ENCODE measurements around the gene AKR1B1.
"Not testable (repeated sequence)": the region's sequence is repeated elsewhere in the genome, so short reads cannot be mapped to it uniquely, and the experiment has no call there.

Gene AKR1B1

DNA sequence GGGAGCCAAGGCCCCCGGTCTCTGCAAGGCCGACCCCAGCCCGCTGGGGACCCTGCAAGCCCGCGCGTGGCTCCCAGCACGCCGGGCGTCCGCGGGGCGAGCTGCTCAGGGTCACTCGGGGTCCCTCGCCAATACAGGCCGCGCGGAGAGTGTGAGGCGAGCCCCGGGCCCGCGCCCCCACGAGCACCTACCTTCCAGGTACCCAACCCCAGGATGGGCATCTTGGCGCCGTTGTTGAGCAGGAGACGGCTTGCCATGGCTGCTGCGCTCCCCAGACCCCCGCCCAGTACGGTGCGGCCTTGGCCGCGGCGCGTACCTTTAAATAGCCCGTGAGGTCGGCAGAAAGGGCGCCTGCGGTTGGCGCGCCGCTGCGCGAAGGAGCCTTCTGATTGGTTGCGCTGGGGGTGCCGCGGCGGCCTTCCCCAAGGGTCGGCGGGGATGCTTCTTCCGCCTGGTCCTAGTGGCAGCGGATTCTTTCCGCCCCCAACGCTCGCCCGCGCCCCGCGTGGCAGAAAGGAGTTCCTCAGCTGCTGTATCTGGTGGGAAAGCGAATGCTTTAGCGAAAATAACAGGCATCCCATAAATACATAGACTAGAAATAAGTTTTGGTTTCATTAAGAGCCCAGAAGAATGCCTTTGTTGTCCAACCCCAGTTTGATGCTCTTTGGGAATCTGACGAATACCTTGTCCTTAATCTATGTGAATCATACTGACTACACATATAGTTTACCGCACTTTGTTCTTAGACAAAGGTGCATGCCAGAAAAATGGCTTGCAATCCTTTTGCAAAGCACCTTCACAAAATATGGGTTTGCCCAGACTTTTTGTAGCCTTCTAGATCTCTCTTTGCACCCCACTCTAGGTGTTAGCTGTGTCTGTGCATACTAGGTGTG is at the start of gene AKR1B1:
AKR1B1 (minus strand) TSS at position 295 of the 893 bp plus-strand sequence; CDS start at position 257, 38 bp downstream.
- peak; percentile 91 for DNase-seq

DNA sequence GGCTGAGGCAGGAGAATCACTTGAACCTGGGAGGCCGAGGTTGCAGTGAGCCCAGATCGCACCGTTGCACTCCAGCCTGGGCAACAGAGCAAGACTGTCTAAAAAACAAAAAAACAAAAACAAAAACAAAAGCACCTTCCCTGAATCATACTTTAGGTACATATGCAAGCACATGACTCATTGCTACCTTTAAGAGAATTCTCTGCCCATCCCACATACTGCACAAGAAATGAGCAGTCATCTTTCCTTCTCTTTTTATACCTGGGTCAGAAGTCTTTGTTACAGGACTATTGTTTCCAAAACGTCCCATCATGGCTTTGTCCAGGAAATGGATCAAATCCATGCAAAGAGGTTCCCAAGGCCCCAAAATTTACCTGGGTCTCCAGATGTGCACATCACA is 47.0 kb upstream of the AKR1B1 start:
- no peak for DNase-seq

DNA sequence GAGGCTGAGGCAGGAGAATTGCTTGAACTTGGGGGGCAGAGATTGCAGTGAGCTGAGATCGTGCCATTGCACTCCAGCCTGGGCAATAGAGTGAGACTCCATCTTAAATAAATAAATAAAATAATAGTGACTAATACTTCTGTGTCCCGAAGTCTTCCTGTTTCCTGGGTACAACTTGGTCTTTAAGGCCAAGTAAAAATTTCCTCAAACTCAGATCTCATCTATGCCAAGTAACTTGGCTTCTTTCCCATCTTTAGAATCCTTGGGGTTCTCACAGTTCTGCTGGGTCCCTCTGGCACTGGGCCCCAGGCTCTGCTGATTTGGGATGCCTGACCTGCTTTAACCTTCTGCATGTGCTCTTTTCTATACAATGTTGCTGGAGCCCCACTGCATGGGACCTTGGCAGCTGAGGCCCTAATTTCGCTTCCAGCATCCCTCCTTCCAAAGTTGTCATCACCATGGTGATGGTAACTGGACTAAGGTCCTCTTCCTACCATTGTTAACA is 45.8 kb upstream of the AKR1B1 start:
- DNase-seq = no peak

DNA sequence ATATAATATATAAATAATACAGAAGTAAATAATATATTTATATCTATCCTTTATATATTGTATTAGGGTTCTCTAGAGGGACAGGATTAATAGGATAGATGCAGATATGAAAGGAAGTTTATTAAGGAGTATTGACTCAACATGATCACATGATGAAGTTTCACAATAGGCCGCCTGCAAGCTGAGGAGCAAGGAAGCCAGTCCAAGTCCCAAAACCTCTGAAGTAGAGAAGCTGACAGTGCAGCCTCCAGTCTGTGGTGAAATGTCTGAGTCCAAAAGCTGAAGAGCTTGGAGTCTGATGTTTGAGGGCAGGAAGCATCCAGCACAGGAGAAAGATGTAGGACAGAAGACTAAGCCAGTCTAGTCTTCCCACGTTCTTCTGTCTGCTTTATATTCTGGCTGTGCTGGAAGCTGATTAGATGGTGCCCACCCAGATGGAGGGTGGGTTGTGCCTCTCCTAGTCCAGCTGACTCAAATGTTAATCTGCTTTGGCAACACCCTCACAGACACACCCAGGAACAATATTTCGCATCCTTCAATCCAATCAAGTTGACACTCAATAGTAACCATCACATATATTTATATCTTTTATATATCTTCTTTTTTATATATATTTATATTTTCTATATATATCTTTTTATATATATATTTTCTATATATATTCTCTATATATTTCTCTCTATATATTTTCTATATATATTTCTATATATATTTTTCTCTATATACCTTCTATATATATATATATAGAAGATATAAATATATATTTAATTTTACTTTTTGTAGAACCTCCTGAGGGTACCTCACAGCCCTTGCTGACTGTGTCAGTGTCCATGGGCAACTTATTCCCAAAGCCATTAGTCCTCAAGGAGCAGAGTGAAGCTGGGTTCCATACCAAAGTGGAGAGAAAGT is 43.8 kb upstream of the AKR1B1 start:
- no peak for DNase-seq

DNA sequence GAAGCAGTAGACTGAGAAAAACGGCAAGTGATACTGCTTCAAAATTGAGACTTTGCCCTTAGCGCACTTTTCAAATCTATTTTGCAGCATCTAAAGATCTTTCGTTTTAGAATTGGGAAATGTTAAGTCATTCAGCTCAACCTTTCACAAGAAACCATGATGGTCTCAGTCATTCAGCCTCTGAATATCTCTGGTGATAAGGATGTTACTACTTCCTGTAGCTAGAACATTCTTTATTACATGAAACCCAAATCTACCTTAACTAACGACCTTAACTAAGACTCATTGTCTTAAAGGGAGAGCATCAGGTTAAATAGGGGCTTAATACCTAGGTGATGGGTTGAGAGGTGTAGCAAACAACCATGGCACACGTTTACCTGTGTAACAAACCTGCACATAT is 42.1 kb upstream of the AKR1B1 start:
- DNase-seq = no peak

DNA sequence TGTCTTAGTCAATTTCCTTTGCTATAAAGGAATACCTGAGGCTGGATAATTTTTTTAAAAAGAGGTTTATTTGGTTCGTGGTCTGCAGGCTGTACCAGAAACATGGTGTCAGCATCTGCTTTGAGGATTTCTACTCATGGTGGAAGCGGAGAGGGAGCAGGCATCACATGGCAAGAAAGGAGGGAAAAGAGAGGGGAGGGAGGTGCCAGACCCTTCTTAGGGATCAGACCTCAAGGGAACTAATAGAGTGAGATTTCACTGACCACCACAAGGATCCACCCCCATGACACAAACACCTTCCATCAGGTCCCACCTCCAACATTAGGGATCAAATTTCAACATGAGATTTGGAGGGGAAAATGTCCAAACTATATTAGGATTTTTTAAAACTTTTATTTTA is 41.5 kb upstream of the AKR1B1 start:
- DNase-seq = no peak

DNA sequence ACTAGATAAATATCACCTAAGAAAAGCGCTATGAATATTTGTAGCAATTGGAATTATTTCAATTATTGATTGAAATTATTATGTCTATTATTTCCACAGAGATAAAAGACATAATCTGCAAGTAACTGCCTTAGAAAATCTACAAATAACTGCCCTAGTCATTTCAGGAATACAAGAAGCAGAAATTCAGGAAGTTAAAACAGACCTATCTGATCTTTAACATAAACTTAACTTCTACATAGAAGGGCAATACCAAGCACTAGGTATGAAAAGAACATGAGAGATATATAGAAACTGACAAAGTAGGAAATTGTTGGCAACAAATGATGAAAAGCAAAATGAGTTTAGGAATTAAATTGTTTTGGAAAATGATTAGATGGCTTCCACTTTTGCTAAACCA is 36.6 kb upstream of the AKR1B1 start:
- no peak for DNase-seq

DNA sequence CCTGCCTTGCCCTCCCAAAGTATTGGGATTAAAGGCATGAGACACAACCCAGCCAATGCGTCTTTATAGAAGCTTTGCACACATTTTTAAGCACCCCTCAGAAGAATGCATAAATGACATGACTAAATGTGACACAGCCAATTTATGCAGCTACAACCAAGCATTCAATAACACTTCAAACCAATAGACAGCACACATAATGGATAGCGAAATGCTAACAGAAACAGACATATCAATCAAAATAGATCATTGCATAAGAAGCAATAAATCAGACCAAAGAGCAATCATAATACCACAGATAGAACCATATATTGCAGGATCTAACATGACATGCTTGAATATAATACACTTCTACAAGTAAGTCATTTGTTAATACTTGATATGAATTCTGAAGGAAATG is 34.2 kb upstream of the AKR1B1 start:
- no peak for DNase-seq

DNA sequence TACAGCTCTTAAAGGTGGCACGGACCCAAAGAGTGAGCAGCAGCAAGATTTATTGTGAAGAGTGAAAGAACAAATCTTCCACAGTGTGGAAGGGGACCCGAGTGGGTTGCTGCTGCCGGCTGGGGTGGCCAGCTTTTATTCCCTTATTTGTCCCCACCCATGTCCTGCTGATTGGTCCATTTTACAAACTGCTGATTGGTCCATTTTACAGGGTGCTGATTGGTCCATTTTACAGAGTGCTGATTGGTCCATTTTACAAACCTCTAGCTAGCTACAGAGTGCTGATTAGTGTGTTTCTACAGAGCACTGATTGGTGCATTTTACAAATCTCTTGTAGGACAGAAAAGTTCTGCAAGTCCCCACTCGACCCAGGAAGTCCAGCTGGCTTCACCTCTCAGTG is 28.8 kb upstream of the AKR1B1 start:
- not testable (repeated sequence) for DNase-seq

DNA sequence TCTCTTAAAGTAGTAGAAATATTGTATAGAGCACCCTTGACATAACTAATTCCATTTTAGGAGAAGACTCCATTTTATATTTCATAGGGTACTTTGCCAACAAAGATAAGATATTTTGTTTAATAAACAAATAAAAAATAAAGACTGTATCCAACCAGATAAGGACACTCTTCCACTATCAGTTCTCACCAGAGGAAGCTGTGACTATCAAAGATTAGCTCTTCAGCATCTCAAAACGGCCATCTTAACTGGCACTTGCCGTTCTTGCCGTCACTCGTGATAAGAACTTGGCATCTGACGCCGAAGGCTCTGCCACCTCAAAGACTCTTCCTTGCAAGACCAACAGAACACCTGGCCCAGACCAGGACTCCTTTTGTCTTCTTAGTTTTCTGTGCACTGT is 26.3 kb upstream of the AKR1B1 start:
- no peak for DNase-seq

DNA sequence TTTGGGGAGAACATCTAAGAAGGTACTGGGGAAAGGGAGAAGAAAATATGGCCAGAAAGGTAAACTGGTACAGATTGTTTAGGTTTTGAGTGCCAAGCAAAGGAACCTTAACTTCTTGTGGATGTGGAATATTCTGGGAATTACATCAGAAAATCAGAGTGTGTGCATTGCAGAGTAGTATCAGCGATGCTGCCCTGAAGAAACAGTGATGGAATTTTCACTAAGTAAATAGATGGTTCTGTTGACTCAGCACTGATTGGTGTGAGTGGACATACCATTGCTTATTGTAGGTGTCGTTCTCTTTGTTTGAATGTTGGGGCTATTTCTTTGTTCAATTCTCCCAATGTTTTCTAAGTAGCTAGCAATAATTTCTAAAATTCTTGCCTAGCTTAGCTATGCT is 24.4 kb upstream of the AKR1B1 start:
- no peak for DNase-seq

DNA sequence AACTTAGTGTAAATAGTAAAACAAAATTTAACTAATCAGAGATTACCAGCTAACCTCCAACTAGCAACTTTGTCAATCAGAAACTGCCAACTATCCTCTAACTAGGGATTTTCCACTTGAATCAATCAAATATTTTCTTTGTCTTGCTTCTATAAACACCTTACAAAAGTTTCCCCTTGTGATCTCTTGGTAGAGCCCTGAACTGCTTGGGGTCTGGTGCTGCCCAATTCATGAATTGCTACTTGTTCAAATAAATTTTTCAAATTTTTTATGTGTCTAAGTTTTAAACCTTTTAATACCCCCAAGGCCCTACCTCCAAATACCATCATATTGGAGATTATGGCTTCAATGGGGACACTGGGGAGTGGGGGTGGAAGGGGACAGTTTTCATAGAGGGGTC is 24.0 kb upstream of the AKR1B1 start:
- no peak for DNase-seq

DNA sequence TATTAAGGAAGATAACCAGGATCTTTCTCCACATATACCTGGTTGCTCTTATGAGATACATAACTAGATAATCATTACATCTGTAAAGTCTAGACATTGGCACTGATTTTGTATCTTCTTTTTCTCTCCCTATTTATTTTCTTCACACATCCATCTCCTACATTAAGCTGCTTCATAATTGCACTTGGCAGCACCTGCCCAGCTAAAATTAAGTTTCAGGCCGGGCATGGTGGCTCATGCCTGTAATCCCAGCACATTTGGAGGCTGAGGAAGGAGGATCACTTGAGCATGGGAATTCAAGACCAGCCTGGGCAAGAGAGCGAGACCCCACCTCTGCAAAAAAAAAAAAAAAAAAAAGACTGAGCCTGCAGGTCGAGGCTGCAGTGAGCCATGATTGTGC is 22.3 kb upstream of the AKR1B1 start:
- no peak for DNase-seq

DNA sequence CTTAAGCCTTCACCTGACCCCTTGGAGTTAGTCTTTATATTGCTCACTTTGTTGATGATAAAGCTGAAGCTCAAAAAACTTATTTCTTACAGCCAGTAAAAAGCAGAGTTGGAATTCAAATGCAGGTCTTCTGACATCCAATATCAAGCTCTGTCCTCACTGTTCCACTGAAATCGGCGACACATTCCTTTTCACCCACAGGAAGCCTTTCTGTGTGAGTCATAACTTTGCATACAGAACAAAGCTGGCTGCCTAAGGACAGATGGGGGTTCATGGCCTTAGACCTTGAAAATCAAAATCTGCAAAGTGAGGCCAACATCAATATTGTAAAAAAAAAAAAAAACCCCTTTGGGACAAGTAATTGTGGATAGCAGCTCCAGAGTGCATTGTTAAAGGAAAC is 21.8 kb upstream of the AKR1B1 start:
- DNase-seq = no peak

DNA sequence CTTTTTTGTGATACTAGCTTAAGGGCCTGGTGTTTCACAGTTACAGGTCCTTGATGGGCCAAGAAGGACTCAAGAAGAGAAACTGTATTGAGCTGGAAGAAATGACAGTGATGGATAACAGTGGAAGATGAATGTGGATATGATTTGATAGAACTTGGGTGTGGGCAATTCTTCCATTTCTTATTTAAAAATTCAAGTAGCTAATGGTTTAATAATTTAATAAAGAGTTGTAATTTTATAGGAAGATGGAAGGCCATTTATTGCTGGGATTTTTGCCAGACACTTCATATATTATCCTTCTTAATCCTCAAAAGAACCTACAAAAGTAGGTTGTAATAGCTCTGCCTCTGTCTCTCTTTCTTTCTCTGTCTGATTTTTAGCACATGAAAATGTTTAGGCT is 21.3 kb upstream of the AKR1B1 start:
- DNase-seq = no peak

DNA sequence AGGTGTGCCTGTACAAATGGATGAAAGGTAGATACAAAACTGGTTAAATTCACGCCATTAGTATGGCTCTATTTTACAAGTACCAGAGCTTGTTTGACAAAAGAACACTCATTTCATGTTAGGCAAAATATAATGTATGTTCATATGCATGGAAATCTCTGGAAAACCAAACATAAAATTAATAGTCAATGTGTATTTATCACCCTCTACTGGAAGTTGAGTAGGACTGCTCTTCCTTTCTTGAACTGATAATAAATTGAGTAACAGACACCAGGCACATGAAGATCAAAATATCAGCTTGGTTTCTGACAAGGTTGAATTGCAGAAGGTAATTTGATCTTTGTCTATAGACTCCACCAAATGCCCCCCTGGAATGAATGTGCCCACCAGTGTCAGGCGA is 19.8 kb upstream of the AKR1B1 start:
- DNase-seq = no peak

DNA sequence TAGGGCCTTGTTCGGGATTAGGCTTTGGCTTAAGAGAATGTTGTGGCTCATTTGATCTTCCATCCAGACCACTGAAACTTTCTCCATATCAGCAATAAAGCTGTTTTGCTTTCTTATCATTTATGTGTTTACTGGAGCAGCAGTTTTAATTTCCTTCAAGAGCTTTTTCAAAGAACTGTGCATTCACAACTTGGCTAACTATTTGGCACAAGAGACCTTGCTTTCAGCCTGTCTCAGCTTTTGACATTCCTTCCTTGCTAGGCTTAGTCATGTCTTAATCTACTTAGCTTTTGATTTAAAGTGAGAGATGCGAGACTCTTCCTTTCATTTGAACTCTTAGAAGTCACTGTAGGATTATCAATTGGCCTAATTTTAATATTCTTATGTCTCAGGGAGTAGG is 19.1 kb upstream of the AKR1B1 start:
- DNase-seq = no peak

DNA sequence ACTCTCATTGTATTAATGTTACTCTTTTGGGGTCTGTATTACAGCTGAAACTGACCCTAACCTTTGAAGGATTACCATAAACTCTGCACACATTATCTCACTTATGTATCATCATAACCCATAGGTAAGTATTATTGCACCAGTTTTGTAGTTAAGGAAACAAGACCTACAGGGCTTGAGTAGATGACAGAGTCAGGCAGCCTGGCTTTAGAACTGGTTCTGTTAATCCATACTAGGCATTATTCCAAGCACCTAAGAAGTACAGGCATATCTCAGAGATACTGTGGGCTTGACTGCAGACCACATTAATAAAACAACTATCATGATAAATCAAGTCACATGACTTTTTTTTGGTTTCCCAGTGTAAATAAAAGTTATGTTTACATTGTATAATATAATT is 17.1 kb upstream of the AKR1B1 start:
- DNase-seq = no peak

DNA sequence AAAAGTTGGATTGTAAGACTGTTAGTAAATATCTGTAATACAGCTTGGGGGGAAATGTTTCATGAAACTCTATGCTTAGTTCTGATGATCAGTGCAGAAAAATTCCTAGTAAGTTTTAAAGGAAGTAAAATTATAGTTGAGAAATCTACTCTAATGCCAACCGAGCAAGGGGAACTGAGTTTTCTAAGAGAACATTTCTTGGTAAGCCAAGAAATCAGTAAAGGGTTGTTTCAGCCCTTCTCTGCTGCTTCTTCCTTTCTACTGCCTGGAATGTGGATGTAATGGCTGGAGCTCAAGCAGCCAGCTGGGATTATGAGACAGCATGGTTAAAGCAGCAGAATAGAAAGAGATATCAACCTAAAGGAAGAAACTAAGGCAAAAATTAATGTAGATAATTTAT is 15.9 kb upstream of the AKR1B1 start:
- DNase-seq = no peak

DNA sequence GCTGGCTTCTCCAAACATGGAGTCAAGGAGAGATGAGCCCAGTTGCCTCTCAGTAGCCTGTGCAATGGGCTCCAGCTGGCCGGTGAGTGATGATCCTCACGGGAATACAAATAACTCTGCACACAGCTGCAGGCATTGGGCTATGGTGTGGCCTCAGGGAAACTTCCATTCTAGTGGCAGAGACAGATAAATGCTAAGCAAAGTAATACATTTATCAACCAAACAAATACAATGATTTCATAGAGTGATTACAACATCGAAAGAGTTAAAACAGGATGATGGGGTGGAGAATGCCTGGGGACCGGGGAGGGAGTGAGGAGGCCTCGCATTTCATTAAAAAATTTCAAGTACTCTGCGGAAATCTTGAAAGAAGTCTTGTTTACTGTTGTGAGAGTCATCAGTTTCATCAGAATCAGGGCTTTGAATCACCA is 15.0 kb upstream of the AKR1B1 start:
- DNase-seq = no peak

DNA sequence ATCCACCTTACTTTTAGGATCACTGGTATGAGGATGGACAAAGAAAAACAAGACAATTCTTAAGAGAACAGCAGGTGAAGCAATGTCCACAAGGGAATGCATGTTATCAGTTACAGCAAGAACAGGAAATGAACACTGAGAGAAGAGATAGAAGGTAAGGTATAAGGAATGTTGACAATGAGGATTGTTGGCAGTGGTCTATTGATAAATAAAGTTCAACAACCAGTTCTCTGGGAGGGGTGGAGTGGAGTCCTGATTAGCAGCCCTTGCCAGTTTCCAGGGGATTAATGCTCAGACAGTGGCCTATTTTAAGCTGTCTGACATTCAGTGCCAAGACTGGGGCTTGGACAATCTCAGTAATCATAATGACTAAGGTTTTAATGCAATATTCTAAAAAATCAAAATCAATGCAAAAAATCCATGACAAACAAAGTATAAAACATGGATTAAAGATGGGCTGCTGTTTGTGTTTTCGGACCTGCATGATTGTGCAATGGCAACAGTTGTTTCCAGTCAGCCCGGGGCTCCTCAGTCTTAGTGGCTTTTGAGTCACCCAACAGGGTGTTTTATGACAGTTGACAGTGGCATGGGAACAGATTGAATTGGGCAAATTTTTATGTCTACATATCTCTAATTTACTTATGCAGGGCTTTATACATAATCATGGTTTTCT is 13.8 kb upstream of the AKR1B1 start:
- DNase-seq = no peak

DNA sequence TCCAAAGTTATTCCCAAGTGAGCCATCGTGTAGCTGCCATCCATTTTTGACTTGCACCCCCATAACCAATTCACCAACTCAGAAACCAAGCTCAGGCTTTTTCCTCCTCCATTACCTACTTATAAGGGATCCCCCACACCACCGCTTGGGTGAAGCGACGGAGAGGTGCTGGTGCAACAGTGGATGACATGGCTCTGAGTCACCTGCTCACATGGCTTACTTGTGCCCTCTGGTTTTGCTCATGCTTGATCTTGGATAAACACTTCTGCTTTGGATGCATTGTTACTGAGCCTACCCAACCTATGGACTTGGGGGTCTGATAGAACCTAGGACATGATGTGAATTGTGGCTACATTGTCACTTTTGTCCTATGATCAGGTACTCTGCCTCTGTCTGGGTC is 12.0 kb upstream of the AKR1B1 start:
- no peak for DNase-seq

DNA sequence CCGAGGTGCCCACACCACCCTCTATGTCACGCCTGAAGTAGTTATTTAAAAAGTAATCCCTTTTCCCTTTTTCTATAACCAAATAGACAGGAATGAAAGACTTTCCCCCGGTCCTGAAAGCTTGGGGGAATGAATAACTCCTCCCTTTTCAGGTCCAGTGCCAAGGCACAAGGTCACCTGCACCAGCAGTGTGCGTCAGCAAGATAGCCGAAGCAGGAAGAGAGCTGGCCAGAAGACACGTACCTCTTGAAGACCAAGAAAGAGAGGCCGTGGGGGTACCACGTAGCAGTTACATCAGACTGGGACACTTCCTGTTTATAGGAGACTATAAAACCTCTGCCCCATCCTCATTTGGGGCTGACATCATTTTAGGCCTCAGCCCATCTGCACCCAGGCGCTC is 10.7 kb upstream of the AKR1B1 start:
- no peak for DNase-seq
